Calu3 (cell line): Measurements from ENCODE around the gene PKP1. TPM values are rescaled to one million over a fixed set of nuclear protein-coding genes. Genes with fewer than 3 reads are reported as not detected.

Experiments used
- BruUV-seq: library from RNA; stranded (reverse); fragments of 400-500 nt; replicated peaks from 2 replicates; lab custom pipeline; 2021; lab: Mats Ljungman, UMichigan
- CTCF ChIA-PET: fragments of 300-600 bp; sonication (Branson Sonifier 250); formaldehyde crosslinking; loops from one replicate; lab custom pipeline; 2022; ENCODE audit warnings: antibody characterized with exemption; lab: Charles Lee
- DNase-seq: peaks from one replicate; pipeline ENCODE4 v3.0.0; 2022
- H3K27ac Mint-ChIP-seq: one replicate; pipeline ENCODE4 v1.8.0; 2022; ENCODE audit warnings: mixed read lengths; ENCODE audit not compliant: unreplicated experiment
- H3K27me3 Mint-ChIP-seq: one replicate; pipeline ENCODE4 v1.8.0; 2022; ENCODE audit warnings: mixed read lengths; ENCODE audit not compliant: unreplicated experiment
- H3K36me3 Mint-ChIP-seq: one replicate; pipeline ENCODE4 v1.8.0; 2022; ENCODE audit warnings: mild to moderate bottlenecking, moderate library complexity, mixed read lengths; ENCODE audit not compliant: insufficient read depth, unreplicated experiment
- H3K4me1 Mint-ChIP-seq: one replicate; pipeline ENCODE4 v1.8.0; 2022; ENCODE audit warnings: mild to moderate bottlenecking, low read depth, mixed read lengths; ENCODE audit not compliant: unreplicated experiment
- H3K4me3 Mint-ChIP-seq: one replicate; pipeline ENCODE4 v1.8.0; 2022; ENCODE audit warnings: mild to moderate bottlenecking, low read depth, moderate library complexity, mixed read lengths; ENCODE audit not compliant: unreplicated experiment
- H3K9me3 Mint-ChIP-seq: one replicate; pipeline ENCODE4 v1.8.0; 2022; ENCODE audit warnings: low read depth, mixed read lengths; ENCODE audit not compliant: unreplicated experiment
- CTCF ChIP-seq: fragments of 200-600 bp; IDR thresholded peaks from one replicate; pipeline ENCODE4 v1.8.0; 2022; ENCODE audit warnings: antibody characterized with exemption; ENCODE audit not compliant: unreplicated experiment
- intact Hi-C: fragments of 100-400 bp; cut with micrococcal nuclease; formaldehyde crosslinking; loops from one replicate; pipeline ENCODE4 v1.10.0; 2022; ENCODE audit not compliant: unreplicated experiment
- total RNA-seq: library from RNA; stranded (reverse); gene quantifications from 2 replicates; pipeline ENCODE4 v1.2.3, GENCODE V29; 2022

The PKP1 gene
- total RNA-seq, 1 experiment from 2014 or later = 0.09 TPM

- no peak overlapping the region for H3K4me3 Mint-ChIP-seq
- CTCF ChIA-PET = no interaction called here
- no peak overlapping the region for H3K27ac Mint-ChIP-seq
- peaks cover 89% of the 10 kb centered on the region for H3K27me3 Mint-ChIP-seq
- no peak for TF ChIP-seq CTCF
- H3K36me3 Mint-ChIP-seq = no peaks in the 10 kb centered on the region
- BruUV-seq = no TSS peak
- intact Hi-C loops = no loop called here
- no peaks in the 10 kb centered on the region for H3K4me1 Mint-ChIP-seq
- no peaks in the 10 kb centered on the region for H3K9me3 Mint-ChIP-seq
- no peak for DNase-seq
Observed at GRCh38 chr1:201364808-201365105, 81.5 kb downstream of the PKP1 start.

GRCh38 chr1:201365251-201365650 is 81.9 kb downstream of the PKP1 start:
- no peaks in the 10 kb centered on the region for H3K36me3 Mint-ChIP-seq
- no peak overlapping the region for H3K4me3 Mint-ChIP-seq
- H3K9me3 Mint-ChIP-seq = no peaks in the 10 kb centered on the region
- peaks cover 90% of the 10 kb centered on the region for H3K27me3 Mint-ChIP-seq
- CTCF ChIA-PET = no interaction called here
- intact Hi-C loops = no loop called here
- no peak overlapping the region for H3K27ac Mint-ChIP-seq
- H3K4me1 Mint-ChIP-seq = no peaks in the 10 kb centered on the region
- BruUV-seq = no TSS peak
- TF ChIP-seq CTCF = no peak
- DNase-seq = no peak

GRCh38 chr1:201366696-201367095 is 83.4 kb downstream of the PKP1 start:
- Mint-ChIP-seq H3K4me3 (no peak overlapping the region), H3K4me1 (no peaks in the 10 kb centered on the region), H3K27ac (no peak overlapping the region), H3K27me3 (peaks cover 100% of the 10 kb centered on the region), H3K9me3 (no peaks in the 10 kb centered on the region), H3K36me3 (no peaks in the 10 kb centered on the region)
- CTCF ChIA-PET = no interaction called here
- no TSS peak for BruUV-seq
- DNase-seq = no peak
- intact Hi-C loops = no loop called here
- TF ChIP-seq CTCF = no peak

- CTCF ChIA-PET = no interaction called here
- DNase-seq = no peak
- no peaks in the 10 kb centered on the region for H3K4me1 Mint-ChIP-seq
- H3K36me3 Mint-ChIP-seq = no peaks in the 10 kb centered on the region
- peaks cover 100% of the 10 kb centered on the region for H3K27me3 Mint-ChIP-seq
- no peaks in the 10 kb centered on the region for H3K9me3 Mint-ChIP-seq
- intact Hi-C loops = no loop called here
- no peak overlapping the region for H3K4me3 Mint-ChIP-seq
- H3K27ac Mint-ChIP-seq = no peak overlapping the region
- no peak for TF ChIP-seq CTCF
- BruUV-seq = no TSS peak
Observed at GRCh38 chr1:201369209-201369608, 85.9 kb downstream of the PKP1 start.
